SU-DHL-6 (cell line): ENCODE data around the gene CFDP1.

Source experiments
- H2AFZ ChIP-seq: fragments of 200-600 bp; sonication (generic); 2 replicates; pipeline ENCODE4 v1.6.1; 2014; ENCODE audit warnings: low read depth, mild to moderate bottlenecking, moderate library complexity, mixed read lengths, antibody characterized with exemption, low read length; ENCODE audit not compliant: severe bottlenecking
- H3F3A ChIP-seq: fragments of 200-600 bp; shearing (Covaris generic); 2 replicates; pipeline ENCODE4 v1.6.0; 2016; ENCODE audit warnings: antibody characterized with exemption, mild to moderate bottlenecking; ENCODE audit not compliant: insufficient read depth
- H3K27ac ChIP-seq: fragments of 200-600 bp; sonication (generic); 2 replicates; pipeline ENCODE4 v1.5.1; 2016; ENCODE audit warnings: low read depth, mild to moderate bottlenecking, low read length, moderate library complexity, mixed read lengths
- H3K27me3 ChIP-seq: fragments of 200-600 bp; sonication (generic), shearing (Covaris generic); 2 replicates; pipeline ENCODE4 v1.6.0; 2014; ENCODE audit warnings: mild to moderate bottlenecking, low read length
- H3K36me3 ChIP-seq: fragments of 200-600 bp; sonication (generic); 2 replicates; pipeline ENCODE4 v1.6.1; 2014; ENCODE audit warnings: mild to moderate bottlenecking, low read length, mixed read lengths
- H3K4me2 ChIP-seq: fragments of 300-600, 200-600 bp; shearing (Covaris generic), sonication (generic); 2 replicates; pipeline ENCODE4 v1.6.0; 2014; ENCODE audit warnings: low read length, low read depth, mild to moderate bottlenecking; ENCODE audit not compliant: poor library complexity, severe bottlenecking
- H3K4me3 ChIP-seq: fragments of 200-600 bp; sonication (generic); 2 replicates; pipeline ENCODE4 v1.5.1; 2014; ENCODE audit warnings: antibody characterized with exemption, low read length, mild to moderate bottlenecking, mixed read lengths; ENCODE audit not compliant: insufficient read depth, poor library complexity, severe bottlenecking
- H3K79me2 ChIP-seq: fragments of 200-600 bp; sonication (generic); 2 replicates; pipeline ENCODE4 v1.6.1; 2014; ENCODE audit warnings: mild to moderate bottlenecking, low read length, moderate library complexity; ENCODE audit not compliant: insufficient read depth
- H3K9ac ChIP-seq: fragments of 200-600 bp; sonication (generic); 2 replicates; pipeline ENCODE4 v1.7.0; 2014; ENCODE audit warnings: mild to moderate bottlenecking, low read length
- H3K9me2 ChIP-seq: fragments of 200-600 bp; sonication (generic); replicated peaks from 2 replicates; pipeline ENCODE4 v1.6.1; 2014; ENCODE audit warnings: low read length; ENCODE audit not compliant: insufficient read depth
- H3K9me3 ChIP-seq: fragments of 200-600 bp; sonication (generic); 2 replicates; pipeline ENCODE4 v1.6.1; 2014; ENCODE audit warnings: low read length, mixed read lengths; ENCODE audit not compliant: insufficient read depth
- H4K20me1 ChIP-seq: fragments of 200-600 bp; sonication (generic); 2 replicates; pipeline ENCODE4 v1.6.1; 2014; ENCODE audit warnings: low read depth, mild to moderate bottlenecking, antibody characterized with exemption, low read length, moderate library complexity, mixed read lengths
- EZH2phosphoT487 ChIP-seq: fragments of 200-600 bp; sonication (generic), shearing (Covaris generic); conservative IDR thresholded peaks from 2 replicates; pipeline ENCODE4 v1.6.1; 2018; ENCODE audit warnings: mild to moderate bottlenecking, antibody characterized with exemption, low read length, moderate library complexity, mixed read lengths
- TF ChIP-seq, protein P1 (sequence below): fragments of 200-600 bp; sonication (generic); IDR thresholded peaks from one replicate; pipeline ENCODE4 v1.5.1; 2017; ENCODE audit warnings: antibody characterized with exemption, mild to moderate bottlenecking, low read length, moderate library complexity; ENCODE audit not compliant: insufficient read depth, poor library complexity, severe bottlenecking

The CFDP1 gene

DNA sequence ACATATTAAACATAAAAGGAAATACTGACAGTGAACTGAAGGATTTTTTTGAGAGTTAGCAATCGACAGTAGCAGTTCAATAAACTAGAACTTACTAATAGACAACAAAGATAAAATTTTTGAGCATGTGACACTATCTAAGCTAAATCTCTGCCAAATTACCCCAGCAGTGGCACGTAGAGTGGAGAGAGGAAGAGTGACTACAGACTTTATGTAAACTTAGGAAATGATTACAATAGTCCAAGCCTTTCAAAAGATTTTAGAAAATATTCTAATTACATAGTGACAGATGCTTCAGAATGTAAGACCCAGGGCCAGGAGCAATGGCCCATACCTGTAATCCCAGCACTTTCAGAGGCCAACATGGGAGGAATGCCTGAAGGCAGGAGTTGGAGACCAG is 52.4 kb downstream of the CFDP1 start:
- Histone ChIP-seq H4K20me1 (no peaks in the 10 kb centered on the region), H3K4me3 (no peak overlapping the region), H3K36me3 (peaks cover 5% of the 10 kb centered on the region; the same call in 1 of the 2 replicates), H3K27ac (no peak overlapping the region), H3K9ac (0 out of 2 replicates have a peak overlapping the region, but pooled peaks have one; percentile 12), H3K79me2 (no peaks in the 10 kb centered on the region), H3K9me2 (no peaks in the 10 kb centered on the region), H3F3A (peaks cover 2% of the 10 kb centered on the region; the same call in 1 of the 2 replicates), H3K27me3 (no peaks in the 10 kb centered on the region), H3K4me2 (peak overlapping the region; percentile 44), H3K9me3 (no peaks in the 10 kb centered on the region), H2AFZ (no peak overlapping the region)
- no peak for TF ChIP-seq EZH2phosphoT487
- TF ChIP-seq, protein P1, sequence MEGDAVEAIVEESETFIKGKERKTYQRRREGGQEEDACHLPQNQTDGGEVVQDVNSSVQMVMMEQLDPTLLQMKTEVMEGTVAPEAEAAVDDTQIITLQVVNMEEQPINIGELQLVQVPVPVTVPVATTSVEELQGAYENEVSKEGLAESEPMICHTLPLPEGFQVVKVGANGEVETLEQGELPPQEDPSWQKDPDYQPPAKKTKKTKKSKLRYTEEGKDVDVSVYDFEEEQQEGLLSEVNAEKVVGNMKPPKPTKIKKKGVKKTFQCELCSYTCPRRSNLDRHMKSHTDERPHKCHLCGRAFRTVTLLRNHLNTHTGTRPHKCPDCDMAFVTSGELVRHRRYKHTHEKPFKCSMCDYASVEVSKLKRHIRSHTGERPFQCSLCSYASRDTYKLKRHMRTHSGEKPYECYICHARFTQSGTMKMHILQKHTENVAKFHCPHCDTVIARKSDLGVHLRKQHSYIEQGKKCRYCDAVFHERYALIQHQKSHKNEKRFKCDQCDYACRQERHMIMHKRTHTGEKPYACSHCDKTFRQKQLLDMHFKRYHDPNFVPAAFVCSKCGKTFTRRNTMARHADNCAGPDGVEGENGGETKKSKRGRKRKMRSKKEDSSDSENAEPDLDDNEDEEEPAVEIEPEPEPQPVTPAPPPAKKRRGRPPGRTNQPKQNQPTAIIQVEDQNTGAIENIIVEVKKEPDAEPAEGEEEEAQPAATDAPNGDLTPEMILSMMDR: no peak

DNA sequence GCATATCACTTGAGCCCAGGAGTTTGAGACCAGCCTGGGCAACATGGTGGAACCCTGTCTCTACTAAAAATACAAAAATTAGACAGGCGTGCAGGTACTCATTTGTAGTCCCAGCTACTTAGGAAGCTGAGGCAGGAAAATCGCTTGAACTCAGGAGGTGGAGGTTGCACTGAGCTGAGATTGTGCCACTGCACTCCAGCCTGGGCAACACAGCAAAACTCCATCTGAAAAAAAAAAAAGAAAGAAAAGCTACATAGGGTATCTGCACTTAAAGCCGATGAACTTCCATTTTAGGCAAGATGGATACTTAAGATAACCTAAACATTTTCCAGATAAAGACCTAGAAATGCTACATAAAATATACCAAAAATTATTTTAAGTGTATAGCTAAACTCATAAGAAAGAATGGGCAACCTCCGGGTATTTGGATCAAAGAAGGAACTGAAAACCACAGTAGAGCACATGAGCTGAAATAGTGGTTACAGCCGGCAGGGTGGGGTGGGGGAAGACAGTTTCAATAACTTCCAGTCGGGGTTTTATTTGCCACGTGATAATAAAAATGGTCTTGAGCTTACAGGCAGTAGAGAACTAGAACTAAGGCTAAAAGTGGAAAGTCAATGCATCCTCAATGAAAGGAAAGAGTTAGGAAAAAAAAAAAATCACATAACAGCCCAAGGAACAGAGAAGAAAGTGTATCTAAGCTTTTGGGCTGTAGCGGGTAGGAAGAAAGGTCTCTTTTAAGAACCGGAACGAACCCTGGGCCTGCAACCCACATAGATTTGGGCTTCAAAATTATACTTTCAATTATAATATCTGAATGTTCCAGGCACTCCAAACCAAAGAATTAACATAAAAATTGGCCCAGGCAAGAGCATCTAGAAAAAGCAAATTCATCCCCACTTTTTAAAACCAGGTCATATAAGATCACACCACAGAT is 53.1 kb downstream of the CFDP1 start:
- Histone ChIP-seq H3F3A (no peaks in the 10 kb centered on the region), H3K9ac (0 out of 2 replicates have a peak overlapping the region, but pooled peaks have one; percentile 12), H3K27me3 (no peaks in the 10 kb centered on the region), H4K20me1 (no peaks in the 10 kb centered on the region), H3K79me2 (no peaks in the 10 kb centered on the region), H3K4me3 (no peak overlapping the region), H3K9me3 (no peaks in the 10 kb centered on the region), H2AFZ (no peak overlapping the region), H3K36me3 (peaks cover 5% of the 10 kb centered on the region; the same call in 1 of the 2 replicates), H3K9me2 (no peaks in the 10 kb centered on the region), H3K27ac (no peak overlapping the region), H3K4me2 (peak overlapping the region; percentile 44)
- TF ChIP-seq EZH2phosphoT487: no peak
- TF ChIP-seq, protein P1: no peak

DNA sequence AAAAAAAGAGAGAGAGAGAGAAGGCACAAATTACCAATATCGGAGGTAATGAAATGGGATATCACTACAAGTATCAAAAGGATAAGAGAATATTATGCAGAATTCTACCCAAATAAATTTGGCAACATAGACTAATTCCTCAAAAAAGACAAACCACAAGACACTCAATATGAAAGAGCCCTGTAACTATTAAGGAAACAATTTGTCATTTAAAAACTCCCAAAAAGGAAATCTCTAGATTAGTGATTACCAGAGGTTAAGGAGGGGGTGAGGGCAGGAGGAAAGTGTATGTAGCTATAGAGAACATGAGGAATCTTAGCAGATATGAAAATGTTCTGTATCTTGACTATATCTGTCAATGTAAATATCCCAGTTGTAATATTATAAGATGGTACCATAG is 54.0 kb downstream of the CFDP1 start:
- no peaks in the 10 kb centered on the region for H3K79me2 ChIP-seq
- no peak overlapping the region for H3K4me3 ChIP-seq
- H3K27me3 ChIP-seq: no peaks in the 10 kb centered on the region
- no peaks in the 10 kb centered on the region for H4K20me1 ChIP-seq
- H3K9ac ChIP-seq: no peak overlapping the region
- no peaks in the 10 kb centered on the region for H3K9me3 ChIP-seq
- no peak for TF ChIP-seq EZH2phosphoT487
- TF ChIP-seq, protein P1: no peak
- no peak overlapping the region for H3K27ac ChIP-seq
- no peaks in the 10 kb centered on the region for H3F3A ChIP-seq
- no peak overlapping the region for H3K4me2 ChIP-seq
- peaks cover 5% of the 10 kb centered on the region; the same call in 1 of the 2 replicates for H3K36me3 ChIP-seq
- H2AFZ ChIP-seq: no peak overlapping the region
- H3K9me2 ChIP-seq: no peaks in the 10 kb centered on the region
